D721Med (cell line): ENCODE data around the gene RDH13.
"Not testable (repeated sequence)": the region's sequence is repeated elsewhere in the genome, so short reads cannot be mapped to it uniquely, and the experiment has no call there.

Experiments
- DNase-seq: peaks from one replicate; pipeline ENCODE4 v3.0.0; 2011; ENCODE audit warnings: low spot score; ENCODE audit not compliant: insufficient read length
- FAIRE-seq: peaks from 2 replicates; lab custom pipeline; 2011; peaks lifted over from hg19 to GRCh38; lab: Jason Lieb, UNC
- TF ChIP-seq, protein P1 (sequence below): IDR thresholded peaks from 2 replicates; pipeline ENCODE4 v1.5.1; 2012; ENCODE audit warnings: mild to moderate bottlenecking, control low read depth; ENCODE audit not compliant: insufficient read depth; ENCODE audit errors: missing control alignments

The RDH13 gene

DNA sequence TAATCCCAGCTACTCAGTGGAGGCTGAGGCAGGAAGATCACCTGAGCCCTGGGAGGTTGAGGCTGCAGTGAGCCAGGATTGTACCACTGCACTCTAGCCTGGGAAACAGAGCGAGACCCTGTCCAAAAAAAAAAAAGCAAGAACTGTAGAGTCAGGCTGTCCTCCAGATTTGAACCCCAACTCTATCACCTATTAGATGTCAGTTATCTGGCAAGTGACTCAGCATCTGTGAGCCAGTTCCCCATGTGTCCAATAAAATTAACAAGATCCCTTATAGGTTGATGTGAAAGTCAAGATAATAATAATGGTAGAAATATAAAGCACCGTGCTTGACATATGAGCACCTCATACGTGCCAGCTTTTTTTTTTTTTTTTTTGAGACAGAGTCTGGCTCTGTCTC is 46.9 kb downstream of the RDH13 start:
- no peak for FAIRE-seq
- TF ChIP-seq, protein P1, sequence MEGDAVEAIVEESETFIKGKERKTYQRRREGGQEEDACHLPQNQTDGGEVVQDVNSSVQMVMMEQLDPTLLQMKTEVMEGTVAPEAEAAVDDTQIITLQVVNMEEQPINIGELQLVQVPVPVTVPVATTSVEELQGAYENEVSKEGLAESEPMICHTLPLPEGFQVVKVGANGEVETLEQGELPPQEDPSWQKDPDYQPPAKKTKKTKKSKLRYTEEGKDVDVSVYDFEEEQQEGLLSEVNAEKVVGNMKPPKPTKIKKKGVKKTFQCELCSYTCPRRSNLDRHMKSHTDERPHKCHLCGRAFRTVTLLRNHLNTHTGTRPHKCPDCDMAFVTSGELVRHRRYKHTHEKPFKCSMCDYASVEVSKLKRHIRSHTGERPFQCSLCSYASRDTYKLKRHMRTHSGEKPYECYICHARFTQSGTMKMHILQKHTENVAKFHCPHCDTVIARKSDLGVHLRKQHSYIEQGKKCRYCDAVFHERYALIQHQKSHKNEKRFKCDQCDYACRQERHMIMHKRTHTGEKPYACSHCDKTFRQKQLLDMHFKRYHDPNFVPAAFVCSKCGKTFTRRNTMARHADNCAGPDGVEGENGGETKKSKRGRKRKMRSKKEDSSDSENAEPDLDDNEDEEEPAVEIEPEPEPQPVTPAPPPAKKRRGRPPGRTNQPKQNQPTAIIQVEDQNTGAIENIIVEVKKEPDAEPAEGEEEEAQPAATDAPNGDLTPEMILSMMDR, result no peak
- DNase-seq, result no peak

- FAIRE-seq (no peak), DNase-seq (no peak)
- TF ChIP-seq, protein P1, result no peak
These were observed 47.8 kb downstream of the RDH13 start for GRCh38 chr19:55015126-55015525.

GRCh38 chr19:55014714-55015113 is 48.2 kb downstream of the RDH13 start:
- TF ChIP-seq, protein P1, result no peak
- FAIRE-seq (no peak), DNase-seq (no peak)

- TF ChIP-seq, protein P1, result no peak
- FAIRE-seq (no peak), DNase-seq (no peak)
These were observed 49.4 kb downstream of the RDH13 start for GRCh38 chr19:55013596-55013995.

- DNase-seq (no peak), FAIRE-seq (no peak)
- TF ChIP-seq, protein P1, result no peak
These were observed 50.6 kb downstream of the RDH13 start for GRCh38 chr19:55012306-55012705.

DNA sequence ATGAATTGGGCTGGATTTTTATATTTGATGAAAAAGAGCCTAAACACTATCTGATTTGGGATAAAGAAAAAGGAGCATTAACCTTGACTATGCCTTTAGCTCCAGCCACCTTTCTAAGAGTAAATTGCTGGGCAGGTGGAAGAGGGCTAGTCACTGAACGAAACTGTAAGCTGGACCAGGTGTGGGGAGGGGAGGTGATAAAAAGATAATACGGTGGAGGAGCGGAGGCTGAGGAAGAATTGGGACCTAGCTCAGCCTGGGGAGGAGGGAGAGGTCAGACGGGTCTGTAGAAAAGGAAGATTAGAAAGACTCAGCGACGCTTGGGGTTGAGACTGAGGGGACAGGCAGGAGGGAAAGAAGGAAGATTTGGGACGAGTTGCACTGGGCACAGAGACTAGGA is 52.4 kb downstream of the RDH13 start:
- not testable (repeated sequence) for DNase-seq

DNA sequence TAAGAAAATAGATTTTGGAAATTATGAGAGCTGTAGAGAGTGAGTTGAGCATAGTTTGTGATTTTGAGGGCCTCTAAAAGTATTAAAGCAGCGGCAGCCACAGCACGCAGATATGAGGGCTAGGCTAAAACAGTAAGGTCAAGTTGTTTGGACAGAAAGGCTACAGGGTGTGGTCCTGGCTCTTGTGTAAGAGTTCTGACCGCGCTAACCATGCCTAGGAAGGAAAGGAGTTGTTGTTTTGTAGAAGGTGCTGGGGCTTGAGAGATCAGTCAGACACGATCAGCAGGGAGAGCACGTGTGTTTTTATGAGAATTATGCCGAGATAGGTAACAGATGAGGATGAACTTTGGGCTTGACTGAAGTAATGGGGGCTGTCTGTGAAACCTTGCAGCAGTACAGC is 54.2 kb downstream of the RDH13 start:
- FAIRE-seq, result not testable (repeated sequence)

More for the DNA sequence above, 52.4 kb downstream of the RDH13 start:
- not testable (repeated sequence) for FAIRE-seq

GRCh38 chr19:55008189-55008588 is 54.8 kb downstream of the RDH13 start:
- DNase-seq, FAIRE-seq: not testable (repeated sequence)

More for the DNA sequence above, 54.2 kb downstream of the RDH13 start:
- DNase-seq, result not testable (repeated sequence)

- not testable (repeated sequence) for FAIRE-seq, DNase-seq
These were observed 55.4 kb downstream of the RDH13 start for GRCh38 chr19:55007537-55007936.

- DNase-seq, FAIRE-seq: not testable (repeated sequence)
These were observed 56.2 kb downstream of the RDH13 start for GRCh38 chr19:55006795-55007194.
